Activated CD4-positive, alpha-beta T cell treated with anti-CD3 and anti-CD28 coated beads, Interleukin-2, Interleukin-4, amounts not matched to agents 100 ng/mL and 50 ng/mL, durations not matched to agents 16 hours and 8 hours (primary cell): ENCODE results near the gene TGFBRAP1.

ENCODE experiments used
- DNase-seq: peaks from one replicate; pipeline ENCODE4 v3.0.0-alpha.2; 2020; ENCODE audit warnings: low spot score

TGFBRAP1 gene

DNA sequence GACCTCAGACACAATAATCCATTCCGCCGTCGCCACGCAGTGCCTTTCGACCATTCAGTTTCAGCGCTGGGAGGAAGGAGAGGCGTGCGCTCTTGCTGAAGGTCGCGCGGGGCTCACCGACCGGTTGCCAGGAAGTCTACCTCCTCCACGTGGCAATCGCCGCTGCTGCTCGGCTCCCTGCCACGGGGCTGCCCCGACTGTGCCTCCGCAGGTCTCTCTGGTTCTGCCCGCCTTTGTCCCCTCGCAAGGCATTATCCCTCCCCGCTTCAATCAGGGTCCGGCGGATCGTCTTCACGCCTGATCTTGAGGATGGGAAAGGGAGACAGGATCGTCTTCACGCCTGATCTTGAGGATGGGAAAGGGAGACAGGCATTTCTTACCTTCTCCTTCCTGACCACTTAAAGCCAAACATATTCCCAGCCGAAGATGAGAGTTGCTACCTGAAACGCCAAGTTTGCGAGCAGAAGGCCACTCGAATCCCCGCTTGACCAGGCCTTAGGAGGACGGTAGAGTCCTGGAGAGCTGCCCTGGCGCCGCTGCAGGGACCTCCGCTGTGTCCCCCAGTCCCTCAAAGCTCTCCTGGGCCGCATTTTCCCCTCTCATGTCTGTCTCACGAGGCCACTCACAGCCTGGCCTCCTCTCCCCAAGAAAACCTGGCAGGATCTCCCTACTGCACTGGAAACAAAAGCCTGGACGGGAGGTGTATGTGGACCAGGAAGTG is 92.3 kb downstream of the TGFBRAP1 start:
- no peak for DNase-seq

DNA sequence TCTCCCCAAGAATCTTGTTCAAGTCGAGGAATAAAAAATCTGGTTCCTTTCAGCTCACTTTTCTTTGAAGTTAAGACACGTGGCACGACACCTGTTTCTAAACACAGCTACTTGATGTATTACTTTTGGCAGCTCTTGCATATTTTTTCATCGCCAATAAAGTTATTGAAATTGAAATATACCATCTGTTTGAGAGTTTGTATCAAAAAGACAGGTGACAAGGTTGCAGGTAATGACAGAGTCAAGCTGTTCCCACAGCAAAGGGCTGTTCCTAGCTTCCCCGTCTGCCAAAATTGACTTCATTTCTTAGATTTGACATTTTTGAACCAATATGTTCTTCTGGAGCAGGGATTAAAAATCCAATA is 93.5 kb downstream of the TGFBRAP1 start:
- DNase-seq = no peak

DNA sequence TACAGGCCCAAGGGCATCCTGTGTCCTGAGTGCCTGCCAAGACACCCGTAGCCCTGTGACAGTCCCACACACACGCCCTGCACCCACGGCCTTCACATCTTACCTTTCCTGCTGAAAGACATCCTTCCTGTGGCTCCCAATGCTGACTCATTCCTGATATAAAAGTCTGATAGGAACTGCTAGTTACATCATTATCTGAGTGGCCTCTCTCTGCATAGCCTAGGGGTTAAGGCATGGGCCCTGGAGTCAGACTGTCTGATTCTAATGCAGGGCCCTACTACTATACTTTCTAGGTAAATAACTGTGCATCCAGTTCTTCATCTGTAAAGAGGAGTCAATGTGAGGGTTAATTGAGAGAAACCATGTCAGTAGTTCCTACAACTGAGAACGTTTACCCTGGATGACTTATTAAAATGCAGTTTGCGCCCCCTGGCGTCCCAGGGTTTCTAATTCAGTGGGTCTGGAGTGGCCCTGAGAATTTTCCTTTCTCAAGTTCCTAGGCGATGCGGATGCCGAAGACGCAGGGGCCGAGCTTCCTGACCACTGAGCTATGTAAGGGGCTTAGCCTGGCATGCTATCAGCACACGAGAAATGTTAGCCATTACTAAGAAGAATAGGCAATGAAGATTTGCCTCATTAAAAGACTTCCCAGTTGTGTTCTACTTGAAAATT is 94.0 kb downstream of the TGFBRAP1 start:
- peak; percentile 64 for DNase-seq

DNA sequence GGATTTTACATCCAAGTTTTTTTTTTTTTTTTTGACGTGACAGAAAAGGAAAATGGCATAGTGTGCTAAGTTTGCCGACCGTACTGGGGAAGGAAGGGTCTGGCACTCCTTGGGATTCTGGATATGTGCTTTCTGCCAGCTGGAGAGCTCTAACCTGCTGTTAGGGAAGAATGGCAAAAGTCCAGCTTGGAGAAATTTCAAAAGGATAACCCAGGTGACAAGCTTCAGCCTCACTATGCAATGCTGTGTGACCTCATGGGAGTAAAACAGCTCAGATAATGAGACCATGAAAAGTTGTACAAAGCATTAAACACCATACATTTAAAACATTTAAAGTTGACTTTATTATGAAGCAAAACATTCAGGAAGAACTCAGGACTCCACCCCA is 98.3 kb downstream of the TGFBRAP1 start:
- no peak for DNase-seq

DNA sequence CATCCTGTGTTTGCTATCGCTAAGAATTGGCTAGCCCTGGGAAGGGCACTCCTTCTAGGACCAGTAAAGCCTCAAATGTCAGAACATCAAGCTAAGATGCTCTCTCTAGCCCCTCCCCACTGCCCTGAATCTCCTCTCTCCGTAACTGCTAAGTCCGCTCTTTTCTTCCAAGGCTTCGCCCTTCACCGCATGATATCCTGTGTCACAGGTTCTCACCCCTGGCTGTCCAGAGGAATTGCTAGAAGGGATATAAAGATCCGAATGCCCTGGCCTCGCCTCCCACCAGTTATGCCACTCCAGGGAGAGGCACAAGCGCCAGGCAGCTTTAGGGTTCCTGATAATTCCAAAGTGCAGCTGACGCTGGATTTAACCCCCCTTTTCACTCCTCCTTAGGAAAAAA is 105.1 kb downstream of the TGFBRAP1 start:
- DNase-seq = no peak

DNA sequence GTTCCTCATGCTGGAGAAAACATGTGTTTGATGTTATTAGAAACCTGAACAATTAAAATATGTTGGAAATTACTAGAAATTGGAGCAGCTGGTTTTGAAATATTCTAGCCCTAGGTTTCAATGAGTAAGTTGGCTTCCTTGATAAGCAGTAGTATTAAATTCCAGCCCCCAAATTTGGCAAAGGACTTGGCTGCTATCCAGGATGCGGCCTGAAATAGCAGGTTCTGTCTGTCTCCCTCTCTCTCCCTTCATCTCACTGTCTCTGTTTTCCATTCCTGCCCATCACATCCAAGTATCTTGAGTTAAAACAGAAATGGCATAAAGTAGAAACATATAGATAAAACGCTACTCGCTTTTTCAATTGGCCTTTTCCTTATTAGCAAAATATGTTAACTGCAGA is 108.9 kb downstream of the TGFBRAP1 start:
- no peak for DNase-seq

DNA sequence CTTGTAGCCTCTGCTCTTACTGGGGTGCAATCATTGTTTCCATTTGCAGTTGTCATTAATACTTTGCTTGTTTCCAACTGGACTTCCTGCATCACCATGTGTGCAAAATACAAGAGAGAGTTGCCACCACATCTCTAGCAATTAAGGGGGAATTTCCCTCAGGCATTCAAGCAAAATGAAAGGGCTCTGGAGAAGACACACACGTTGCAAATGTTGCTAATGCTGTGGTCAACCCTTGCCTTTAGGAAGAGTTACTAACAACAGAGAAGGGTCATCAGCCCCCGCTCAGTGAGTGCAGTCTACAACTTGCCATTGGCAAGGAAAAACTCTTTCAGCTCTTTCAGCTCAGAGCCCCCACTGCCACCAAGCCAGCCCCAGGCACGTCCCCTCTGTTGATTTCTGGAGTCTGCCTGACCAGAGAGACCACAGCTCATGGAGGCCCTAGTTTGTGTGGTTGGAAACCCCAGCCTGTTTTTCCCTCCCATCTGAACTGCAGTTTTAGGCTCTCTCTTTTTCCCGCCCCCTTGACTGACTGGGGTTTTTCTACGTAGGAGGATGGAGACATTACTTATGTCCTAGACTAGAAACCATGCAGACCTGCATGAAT is 113.8 kb downstream of the TGFBRAP1 start:
- DNase-seq = no peak
